ENCODE results near the gene PPP1R16B.

Gene PPP1R16B

DNA sequence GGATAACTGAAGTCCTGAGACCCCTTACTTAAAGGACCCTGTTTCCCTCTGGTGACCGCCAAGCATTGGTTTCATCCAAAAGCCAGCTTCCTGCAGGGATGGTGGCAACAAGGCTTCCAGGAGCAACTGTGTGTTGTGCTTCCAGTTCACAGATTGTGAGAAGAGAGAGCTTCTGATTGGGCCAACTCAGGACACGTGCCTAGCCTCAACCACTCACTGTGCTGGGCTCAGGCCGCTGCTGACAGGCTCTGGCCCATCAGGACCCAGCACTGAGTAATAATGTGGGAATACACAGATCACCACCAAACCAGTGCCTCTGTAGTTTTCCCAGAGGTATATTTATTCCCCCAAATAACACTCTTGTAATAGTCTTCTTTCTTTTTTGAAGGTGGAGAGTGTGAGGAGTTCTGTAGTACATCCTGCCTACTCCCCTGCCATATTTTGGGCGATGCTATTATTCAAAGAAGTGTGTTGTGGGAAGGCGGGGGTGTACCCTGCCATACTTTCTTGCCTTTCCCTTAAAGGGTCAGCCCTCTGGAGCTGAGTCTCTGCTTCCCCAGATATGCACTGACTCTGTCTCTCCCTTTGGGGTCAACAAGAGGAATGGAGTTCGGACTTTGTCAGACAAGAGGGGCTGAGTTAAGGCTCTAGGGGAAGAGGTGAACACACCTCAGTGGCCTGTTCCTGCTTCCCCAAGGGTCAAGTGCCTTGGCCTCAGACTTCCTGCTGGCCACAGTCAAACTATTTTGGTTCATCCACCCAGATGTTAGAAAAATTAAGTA lies 23.2 kb downstream of the PPP1R16B start:
- no peak for DNase-seq

DNA sequence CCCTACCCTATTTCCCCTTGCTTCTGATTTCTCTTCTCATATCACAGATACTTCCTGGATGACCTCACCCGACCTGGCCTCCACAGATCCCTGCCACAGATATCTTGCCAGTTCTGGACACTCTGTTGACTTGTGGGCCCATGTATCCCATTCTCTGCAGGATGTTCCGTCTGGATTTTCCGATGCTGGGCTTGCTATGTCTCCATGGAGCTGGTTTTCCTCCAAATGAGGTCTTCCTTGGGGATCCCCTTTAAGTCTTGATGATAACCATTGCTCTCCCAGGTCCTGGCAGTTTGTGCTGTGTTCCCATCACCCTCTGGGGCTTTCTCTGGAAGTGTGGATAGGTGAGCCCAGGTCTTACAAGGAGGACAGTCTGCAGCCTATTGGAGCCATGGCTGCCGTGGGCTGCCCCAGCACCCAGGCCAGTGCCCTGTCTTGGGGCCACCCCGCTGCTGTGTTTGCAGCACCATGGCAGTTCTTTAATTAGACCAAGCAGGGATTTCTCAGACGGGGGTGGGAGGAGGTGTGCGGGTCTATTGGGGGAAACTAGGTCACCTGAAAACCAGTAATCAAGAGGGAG lies 23.9 kb downstream of the PPP1R16B start:
- no peak for DNase-seq

DNA sequence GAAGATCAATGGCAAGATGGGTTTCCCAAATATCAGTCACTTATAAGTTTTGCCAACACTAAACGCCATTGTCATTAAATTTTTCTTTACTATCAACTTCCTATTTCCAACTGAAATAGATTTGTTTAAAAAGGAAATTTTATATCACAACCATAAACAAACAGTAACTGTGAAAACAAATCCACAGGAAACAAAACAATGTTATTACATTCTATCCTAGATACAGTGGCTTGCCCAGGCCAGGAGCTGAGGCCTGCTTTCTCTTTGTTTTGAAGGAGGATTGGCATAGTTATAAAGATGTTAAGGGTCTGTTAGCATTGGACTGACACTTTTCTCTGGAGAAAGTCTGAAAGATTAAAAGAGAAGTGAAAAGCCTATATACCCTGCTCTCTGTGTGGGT lies 24.9 kb downstream of the PPP1R16B start:
- no peak for DNase-seq

DNA sequence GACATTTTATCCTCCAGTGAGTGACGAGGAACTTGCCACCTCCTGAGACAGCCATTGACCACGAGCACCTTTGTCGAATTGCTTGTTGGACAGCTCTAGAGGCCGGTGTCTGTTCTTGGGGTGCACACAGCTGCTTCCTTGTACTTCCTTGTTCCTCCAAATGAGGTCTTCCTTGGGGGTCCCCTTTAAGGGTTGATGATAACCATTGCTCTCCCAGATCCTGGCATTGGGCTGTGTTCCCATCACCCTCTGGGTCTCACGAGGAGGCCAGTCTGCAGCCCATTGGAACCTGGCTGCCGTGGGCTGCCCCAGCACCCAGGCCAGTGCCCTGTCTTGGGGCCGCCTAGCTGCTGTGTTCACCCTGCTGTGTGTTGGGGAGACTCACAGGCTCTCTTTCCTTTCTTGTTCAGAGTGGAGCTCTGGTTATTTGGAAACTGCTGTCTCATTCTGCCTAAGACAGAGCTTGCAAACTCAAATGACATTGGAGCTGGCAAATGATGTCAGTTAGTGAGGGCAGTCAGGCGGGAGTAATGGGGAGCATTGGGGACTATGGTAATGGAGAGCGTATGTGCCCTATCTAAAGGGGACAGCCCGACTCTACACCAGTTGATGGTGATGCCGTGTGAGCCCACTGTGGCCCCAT lies 25.7 kb downstream of the PPP1R16B start:
- DNase-seq = no peak

DNA sequence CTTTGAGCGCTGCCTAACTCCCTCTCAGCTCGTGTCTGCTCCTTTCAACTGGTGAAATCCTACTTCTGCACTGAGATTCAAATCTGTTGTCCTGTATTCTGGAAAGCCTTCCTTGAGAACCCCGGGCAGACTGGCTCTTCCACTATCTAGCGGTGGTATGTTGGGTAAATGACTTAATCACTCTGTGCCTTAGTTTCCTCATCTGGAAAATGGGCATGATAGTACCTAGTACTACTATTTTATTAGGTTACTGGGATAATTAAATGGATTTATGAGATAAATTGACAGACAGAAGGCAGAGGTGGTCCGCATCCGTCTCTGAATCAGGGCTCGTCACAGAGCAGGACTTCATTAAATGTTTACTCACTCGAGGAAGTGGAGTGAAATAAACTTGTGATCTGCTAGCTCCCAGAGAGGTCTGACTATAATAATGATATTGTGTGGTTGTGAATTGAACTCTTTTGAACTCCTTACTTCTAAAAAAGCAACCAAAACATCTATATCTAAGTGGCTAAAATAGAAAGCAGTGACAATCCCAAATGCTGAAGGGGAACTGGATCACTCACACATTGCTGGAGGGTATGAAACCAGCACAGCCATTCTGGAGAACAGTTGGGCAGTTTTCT lies 26.6 kb downstream of the PPP1R16B start:
- no peak for DNase-seq

DNA sequence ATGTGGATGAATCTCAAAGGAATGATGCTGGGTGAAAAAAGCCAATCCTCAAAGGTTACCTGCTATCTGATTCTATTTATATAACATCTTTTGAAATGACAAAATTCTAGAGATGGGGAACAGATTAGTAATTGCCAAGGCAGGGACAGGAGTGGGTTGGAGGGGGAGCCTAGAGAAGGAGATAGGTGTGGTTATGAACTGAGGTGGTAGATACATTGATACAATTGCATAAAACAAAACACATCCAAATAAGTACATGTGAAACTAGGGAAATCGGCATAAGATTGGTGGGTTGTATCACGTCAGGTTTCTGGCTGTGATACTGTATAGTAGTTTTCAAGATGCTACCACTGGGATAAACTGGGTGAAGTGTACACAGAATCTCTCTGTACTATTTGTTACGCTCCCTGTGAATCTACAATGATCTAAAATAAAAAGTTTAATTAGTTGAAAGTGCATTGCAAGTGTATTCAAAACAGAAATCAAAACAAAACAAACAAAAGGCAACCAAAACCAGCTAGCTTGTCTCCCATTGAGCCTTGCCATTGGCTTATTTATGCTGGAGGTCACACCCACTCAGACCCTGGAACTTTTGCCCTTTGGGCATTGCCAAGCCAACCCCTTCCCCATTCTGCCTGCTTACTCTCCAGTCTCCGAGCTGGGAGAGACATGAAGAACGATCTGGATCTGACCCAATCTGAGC lies 27.8 kb downstream of the PPP1R16B start:
- DNase-seq = no peak

DNA sequence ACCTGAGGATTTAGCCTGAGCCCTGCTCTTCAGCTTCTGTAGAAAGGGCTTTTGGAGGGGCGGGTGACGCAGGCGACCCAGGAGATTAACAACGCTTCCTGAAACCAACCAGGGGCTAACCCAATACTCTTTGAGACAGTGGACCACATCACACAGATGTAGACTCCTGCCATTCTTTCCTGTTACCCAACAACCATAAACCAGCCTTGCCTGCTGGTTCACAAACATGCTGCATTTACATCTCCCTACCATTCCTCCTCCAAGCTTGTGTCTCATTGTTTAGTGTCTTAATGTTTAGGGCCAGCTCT lies 28.3 kb downstream of the PPP1R16B start:
- DNase-seq = no peak

DNA sequence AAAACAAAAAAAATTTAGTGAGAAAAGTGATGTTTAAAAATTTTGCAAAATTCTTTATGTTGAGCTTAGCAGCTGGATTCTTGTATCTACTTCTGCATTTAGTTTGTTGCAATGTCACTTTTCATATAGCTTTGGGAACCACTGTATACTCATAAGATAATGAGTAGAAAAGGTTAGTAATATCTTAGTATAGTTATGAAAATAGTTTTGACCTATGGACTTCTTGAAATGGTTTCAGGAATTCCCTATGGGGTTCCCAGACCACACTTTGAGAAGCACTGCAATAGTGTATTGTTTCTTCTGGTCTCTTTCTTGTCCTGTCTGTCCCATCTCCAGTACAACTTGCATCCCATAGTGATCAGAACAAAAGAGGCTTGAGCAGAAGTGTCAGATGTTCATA lies 29.4 kb downstream of the PPP1R16B start:
- no peak for DNase-seq

DNA sequence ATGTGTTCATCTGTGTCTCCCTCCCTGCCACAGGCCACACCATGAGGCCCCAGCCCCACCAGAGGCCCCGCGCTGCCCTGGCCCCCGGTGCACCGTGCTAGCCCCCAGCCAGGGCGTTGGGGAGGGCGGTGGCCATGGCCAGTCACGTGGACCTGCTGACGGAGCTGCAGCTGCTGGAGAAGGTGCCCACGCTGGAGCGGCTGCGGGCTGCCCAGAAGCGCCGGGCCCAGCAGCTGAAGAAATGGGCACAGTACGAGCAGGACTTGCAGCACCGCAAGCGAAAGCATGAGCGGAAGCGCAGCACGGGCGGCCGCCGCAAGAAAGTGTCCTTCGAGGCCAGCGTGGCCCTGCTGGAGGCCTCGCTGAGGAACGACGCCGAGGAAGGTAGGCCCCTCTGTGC lies 30.3 kb downstream of the PPP1R16B start:
- DNase-seq = no peak

DNA sequence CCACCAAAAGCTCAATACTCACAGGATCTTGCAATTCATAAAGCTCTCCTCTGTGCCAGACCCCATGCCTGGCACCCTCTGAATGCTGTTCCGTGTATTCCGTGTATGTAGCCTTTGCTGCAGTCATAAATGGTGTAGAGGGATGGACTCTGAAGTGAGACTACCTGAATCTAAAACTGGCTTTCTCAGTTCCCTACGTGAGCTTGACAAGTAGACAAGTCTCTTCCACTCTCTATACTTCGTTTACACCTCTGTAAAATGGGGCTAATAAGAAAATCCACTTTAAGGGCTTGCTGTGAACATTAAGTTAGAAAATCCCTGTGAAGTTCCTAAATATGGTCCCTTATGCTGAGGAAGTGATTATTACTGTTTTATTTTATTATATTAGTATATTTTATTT lies 31.5 kb downstream of the PPP1R16B start:
- no peak for DNase-seq

DNA sequence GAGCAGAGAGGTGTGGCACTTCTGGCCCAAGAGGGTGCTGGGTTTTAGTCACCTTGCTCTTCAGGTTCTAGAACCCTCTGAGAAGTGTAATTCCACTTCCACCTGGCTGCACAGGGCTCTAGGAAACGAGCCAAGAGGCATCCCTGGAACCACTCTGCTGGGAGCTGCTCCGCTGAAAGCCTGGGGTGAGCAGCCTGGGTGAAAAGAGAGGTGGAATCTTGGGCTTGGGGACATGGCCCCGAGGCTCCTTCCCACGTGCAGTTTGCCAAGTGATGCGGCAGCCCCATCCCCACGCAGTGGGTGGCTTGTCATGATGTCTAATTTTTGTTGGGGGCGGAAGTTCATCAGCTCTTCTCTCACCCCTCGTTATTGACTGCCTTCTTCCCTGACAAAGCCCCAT lies 32.8 kb downstream of the PPP1R16B start:
- DNase-seq = no peak

DNA sequence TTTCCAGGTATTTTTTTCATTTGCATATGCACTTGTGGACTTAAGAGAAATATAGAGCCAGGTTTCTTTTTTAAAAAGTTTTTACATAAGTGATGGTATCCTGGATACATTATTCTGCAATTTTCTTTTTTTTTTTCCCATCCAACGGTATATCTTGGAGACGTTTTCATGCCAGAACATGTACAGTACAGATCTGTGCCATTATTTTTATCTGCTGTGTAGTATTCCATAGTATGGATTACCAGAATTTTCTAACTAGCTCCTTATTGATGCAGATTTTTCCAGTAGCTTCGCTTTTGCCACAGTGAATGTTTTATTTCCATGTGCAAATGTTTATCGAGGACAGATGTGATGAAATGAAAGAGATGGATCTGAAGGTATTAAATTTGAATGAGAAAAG lies 34.1 kb downstream of the PPP1R16B start:
- no peak for DNase-seq

DNA sequence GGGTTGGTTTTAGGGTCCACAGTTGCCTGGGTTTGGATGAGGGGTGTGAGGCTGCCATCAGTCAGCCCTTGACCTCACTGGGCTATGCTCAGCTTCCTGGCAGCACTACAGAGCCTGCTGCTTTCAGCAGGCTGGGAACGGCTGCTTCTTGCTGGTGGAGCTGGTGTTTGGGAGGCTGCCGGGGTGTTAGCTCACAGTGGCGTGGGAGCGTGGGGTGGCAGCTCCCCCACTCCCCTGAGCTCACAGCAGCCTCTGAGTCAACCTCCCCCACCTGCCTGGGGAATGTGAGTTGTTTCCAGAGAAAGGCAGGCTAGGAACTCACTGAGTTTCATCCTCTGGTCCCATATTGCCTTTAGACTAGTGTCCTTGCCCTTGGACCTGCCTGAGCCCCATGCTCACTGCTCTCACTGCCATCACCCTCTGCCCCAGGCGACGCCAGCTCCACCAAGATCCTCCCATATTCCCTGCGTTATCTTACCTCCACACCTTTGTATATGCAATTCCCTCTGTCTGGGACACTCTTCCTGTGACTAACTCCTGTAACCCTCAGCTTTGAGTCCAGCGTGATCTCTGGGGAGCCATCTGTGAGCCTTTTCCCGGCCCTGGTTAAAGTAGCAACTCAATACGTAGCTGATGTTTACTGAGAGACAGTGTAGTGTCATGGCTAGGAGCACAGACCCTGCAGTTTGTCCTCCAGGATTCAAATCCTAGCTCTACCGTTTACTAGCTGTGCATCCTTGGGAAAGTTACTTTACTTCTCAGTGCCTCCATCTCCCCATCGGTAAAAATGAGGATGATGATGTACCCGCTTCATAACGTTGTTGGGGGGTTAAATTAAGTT lies 34.8 kb downstream of the PPP1R16B start:
- DNase-seq = no peak

DNA sequence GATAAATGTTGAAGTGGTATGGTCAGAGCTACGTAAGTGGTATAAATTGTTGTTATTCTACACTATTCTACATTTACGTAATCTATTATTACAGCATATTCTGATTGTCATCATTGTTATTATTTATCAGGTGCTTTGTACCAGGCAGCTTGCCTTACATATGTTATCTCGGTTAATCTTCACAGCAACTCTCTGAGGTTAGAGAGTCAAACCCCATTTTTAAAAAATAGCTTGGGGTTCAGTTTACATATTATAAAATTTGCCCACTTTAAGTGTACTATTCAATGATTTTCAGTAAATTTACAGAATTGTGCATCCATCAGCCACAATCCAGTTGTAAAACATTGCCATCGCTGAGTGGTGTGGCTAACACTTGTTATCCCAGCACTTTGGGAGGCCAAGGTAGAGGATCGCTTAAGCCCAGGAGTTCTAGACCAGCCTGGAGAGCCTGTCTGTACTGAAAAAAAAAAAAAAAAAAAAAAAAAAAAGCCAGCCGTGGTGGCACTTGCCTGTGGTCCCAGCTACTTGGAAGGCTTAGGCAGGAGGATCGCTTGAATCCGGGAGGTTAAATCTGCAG lies 35.5 kb downstream of the PPP1R16B start:
- no peak for DNase-seq

DNA sequence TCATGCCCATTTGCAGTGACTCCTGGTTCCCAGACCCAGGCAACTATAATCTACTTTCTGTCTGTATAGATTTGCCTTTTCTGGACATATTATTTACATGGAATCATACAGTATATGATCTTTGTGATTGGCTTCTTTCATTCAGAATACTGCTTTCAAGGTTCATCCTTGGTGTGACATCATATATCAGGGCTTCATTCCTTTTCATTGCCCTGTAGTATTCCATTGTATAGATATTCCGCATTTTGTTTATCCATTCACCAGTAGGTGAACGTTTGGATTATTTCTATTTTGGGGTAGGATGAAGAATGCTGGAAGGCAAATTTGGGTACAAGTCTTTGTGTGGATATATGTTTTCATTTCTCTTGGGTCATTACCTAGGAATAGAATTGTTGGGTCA lies 36.1 kb downstream of the PPP1R16B start:
- DNase-seq = no peak

DNA sequence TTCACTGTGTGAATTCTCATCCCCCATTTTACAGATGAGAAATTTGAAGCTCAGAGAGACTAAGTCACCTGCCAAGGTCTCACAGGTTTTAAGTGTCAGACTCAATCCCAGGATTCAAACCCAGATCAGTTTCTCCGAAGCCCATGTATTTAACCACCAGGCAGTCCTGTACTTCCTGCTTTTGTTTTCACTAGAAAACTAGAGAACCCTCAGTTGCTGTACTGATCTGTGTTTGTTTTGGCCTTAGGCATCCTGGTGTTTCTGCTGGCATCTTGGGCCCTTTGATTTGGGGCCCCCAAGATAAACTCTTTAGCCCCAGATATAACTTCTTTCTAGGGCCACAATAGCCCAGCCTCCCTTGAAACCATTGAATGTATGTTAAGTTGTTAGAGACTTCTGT lies 36.5 kb downstream of the PPP1R16B start:
- no peak for DNase-seq

DNA sequence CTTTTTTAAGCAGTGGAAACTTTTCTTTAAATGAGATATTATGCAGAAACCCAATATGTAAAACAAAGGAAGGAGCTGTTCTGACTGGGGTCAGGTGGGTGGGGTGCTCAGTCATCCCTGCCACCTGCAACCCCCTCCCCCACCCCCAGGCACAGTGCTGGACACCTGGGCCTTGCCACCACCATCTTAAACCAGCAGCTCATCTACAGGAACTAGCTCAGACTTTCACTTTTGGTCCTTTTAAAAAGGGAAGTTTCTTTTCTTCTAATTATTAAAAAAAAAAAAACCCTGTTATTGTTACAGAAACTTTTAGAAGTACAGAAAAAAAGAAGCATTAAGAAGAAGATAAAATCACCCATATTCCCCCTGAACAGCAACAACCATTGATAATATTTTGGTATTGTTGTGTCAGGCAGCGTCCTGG lies 37.1 kb downstream of the PPP1R16B start:
- DNase-seq = no peak

DNA sequence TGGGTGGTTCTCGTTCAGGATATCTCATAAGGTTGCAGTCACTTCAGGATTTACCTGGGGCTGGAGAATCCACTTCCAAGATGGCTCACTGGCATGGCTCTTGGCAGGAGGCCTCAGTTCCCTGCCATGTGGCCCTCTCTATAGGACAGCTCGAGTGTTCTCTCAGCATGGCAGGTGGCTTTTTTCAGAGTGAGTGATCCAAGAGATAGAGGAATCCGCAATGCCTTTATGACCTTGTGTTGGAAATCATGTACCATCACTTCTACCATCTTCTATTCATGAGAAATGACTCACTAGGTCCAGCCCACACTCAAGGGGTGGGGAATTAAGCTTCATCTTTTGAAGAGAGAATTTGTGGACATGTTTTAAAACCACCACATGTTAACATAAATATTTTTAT lies 37.8 kb downstream of the PPP1R16B start:
- no peak for DNase-seq

DNA sequence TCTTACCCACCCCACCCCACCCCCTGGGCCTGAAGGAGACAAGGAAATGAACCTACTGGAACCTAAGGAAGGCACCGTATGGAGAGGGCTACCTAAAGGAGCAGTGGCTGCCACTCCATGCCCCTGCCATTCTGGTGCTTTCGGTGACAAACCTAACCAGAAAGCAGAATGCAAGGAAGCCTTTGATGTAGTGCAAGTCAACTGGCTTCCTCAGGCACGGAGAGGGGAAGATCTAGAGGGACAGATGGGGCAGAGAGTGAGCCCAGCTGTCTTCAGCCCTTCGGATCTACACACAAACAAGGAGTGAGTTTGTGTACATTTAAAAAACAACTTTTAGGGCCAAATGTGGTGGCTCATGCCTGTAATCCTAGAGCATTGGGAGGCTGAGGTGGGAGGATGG lies 39.5 kb downstream of the PPP1R16B start:
- no peak for DNase-seq

DNA sequence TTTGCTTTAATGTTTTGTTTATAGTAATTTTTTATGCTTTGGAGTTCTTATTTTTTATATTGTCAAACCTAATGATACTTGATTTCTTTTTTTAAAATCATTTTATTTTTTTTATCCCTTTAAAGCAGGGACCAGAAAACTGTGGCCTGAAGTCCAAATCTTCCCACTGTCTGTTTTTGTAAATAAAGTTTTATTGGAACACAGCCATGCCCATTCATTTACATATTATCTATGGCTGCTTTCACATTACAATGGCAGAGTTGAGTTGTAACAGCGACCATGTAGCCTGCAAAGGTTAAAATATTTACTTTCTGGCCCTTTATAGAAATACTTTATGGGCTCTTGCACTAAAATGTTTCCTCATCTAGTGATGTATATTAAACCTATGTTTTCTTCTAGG lies 42.3 kb downstream of the PPP1R16B start:
- DNase-seq = no peak

DNA sequence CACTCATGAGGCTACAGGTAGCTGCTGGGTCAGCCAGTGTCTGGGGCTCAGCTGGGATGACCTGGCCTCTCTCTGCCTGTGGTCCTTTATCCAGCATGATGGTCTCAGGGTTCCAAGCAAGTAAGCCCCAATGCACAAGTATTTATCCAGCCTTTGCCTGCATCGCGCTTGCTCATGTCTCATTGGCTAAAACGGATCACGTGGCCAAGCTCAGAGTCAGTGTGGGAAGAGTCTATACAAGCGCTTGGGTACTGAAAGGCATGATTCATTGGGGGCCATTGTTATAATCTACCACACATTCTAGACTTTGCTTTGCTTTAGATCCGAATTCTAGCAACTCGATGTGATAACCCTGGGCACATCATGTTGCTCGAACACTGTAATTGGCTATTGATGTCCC lies 48.3 kb downstream of the PPP1R16B start:
- DNase-seq = no peak

DNA sequence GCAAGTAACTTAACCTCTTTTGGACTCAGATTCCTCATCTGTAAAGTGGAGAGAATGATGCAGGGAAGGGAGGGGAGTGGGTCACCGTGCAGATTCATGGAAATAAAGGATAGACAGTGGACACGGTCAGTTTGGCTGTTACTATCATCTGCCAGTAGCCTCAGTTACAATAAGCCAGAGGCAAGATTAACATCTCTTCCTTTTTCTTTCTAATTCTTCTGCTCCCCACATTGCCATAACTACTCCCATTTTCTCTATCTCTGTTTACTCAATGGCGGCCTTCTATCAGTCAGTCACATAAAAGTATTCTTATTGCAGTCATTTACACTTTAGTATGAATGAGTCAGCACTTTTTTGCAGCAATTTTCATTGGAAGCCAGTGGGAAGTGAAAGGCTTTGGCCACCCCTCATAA lies 49.2 kb downstream of the PPP1R16B start:
- no peak for DNase-seq

Data from NCI-H1436 treated with DMSO at 0.1 percent for 48 hours (cell line).